Measurements from ENCODE around the gene AQP11.
"Not testable (repeated sequence)": the region's sequence is repeated elsewhere in the genome, so short reads cannot be mapped to it uniquely, and the experiment has no call there.

AQP11 gene

DNA sequence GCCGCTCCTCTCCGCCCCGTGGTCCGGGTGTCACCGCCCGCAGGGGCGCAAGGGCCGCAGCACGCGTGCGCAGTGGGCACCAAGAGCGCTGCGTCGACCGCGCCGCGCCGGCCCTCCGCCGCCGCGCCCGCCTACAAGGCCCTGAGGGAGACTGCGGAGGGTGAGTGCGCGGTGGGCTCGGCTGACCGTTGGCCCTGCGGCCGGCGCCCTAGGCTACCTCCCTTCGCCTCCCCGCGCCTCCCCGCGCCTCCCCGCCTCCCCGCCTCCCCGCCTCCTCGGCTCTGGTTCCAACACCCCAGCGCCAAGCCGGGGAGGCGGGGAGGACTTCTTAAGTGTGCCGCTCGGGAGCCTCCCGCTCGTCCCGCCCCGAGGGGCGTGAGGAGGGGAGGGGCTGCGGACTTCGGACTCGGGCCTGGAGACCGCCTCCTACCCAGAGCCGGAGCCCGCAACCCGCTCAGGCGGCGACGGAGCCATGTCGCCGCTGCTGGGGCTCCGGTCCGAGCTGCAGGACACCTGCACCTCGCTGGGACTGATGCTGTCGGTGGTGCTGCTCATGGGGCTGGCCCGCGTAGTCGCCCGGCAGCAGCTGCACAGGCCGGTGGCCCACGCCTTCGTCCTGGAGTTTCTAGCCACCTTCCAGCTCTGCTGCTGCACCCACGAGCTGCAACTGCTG lies at the start of gene AQP11:
AQP11 (plus strand) TSS at position 433 of the 673 bp plus-strand sequence; CDS start at position 473, 40 bp downstream.
- peak; percentile 69 for DNase-seq (ENCODE audit: low read depth)

- DNase-seq (ENCODE audit: low read depth): no peak
Measured at GRCh38 chr11:77542296-77542695, 47.5 kb upstream of the AQP11 start.

DNA sequence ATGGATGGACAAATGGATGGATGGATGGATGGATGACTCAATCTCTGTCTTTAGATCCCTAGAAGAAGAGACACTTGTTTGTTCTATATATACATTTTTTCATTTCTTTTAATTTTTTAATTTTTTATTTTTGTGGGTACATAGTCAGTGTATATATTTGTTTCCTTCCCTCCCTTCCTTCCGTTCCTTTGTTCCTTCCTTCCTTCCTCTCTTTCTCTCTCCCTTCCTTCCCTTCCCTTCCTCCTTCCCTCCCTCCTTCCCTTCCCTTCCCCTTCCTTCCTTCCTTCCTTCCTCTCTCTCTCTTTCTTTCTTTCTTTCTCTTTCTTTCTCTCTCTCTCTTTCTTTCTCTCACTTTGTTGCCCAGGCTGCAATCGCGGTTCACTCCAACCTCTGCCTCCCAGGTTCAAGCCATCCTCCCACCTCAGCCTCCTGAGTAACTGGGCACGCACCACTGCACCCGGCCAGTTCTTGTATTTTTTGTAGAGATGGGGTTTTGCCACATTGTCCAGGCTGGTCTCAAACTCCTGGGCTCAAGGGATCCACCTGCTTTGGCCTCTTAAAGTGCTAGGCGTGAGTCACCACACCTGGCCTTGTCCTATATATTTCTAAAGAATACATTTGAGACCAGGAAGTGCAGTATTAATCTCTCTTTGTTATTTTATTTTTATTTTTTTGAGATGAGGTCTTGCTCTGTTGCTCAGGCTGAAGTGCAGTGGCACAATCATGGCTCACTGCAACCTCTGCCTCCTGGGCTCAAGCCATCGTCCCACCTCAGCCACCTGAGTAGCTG lies 42.5 kb upstream of the AQP11 start:
- DNase-seq (ENCODE audit: low read depth): no peak

DNA sequence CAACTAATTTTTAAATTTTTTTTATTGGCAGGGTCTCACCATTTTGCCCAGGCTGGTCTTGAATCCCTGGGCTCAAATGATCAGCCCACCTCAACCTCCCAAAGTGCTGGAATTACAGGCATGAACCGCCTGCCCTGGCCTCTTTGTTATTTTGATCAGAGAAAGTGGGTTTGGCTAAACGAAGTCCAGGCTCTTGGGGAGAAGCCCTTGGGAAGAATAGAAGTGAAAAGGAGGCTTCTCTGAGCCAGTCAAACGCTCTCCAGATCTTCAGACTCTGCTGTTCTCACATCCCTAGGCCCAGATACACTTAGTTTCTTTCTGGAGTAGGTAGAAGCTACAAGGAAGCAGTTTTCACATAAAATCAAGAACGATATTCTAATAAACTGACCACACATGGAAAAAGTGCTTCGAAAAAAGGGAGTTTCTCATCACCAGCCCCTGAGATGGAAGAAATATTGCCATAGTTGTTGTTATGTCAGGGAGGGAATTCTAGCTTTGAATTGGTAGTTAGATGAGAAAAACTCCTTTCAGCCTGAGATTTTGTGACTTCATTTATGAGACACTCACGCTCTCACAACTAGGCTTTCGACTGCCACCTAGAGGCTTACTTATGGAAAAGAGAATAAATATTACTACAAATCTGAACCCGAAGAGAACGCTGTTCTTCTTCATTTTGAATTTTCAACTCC lies 41.7 kb upstream of the AQP11 start:
- DNase-seq (ENCODE audit: low read depth): peak; percentile 70

- no peak for DNase-seq (ENCODE audit: low read depth)
Measured at GRCh38 chr11:77548552-77549445, 41.0 kb upstream of the AQP11 start.

- DNase-seq (ENCODE audit: low read depth): not testable (repeated sequence)
Measured at GRCh38 chr11:77551426-77551825, 38.3 kb upstream of the AQP11 start.

DNA sequence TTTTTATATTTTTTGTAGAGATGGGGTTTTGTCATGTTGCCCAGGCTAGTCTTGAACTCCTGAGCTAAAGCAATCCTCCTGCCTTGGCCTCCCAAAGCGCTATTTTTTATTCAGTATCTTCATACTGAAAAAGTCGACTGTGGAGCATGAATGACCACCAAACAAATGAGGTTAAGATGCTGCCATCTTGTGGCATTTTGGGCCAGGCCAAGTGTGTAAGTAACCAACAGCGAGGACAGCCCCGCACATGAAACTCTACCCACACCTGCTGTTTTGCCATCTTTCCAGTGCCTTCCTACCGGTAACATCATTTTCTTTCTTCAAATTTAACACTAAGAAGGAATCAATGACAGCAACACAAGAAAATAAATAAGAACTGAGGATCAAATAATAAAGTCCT lies 32.2 kb upstream of the AQP11 start:
- DNase-seq (ENCODE audit: low read depth): no peak

- no peak for DNase-seq (ENCODE audit: low read depth)
Measured at GRCh38 chr11:77558380-77558779, 31.4 kb upstream of the AQP11 start.

DNA sequence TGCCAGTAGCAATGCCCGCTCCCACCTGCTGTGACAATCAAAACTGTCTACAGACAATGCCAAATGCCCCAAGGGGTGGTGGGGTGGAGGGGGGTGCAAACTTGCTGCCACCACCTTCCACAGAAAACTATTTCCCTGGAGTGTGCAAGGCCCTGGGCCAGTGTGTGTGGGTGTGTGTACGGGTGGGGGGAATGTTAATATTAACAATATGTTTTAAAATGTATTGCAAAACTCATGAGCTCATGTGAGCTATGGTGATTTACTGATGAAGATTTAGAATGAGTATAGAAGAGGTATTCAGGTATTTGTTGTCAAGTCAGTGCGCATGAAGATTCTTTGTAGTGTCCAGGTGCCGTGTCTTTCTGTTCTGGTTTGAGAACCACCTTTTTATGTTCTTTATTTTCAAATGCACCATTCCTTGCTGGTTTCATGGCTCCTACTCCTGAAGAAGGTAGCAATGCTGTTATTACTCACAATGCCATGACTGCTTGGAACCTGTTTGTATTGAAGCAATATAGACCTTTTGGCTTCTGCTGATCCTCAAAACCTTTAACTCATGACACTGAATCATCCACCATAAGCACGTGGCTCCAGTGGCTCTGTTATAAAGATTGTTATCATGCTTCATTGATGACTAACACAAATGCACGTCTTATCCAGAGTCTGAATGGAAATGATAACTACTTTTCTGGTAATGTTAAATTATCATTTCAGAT lies 29.9 kb upstream of the AQP11 start:
- DNase-seq (ENCODE audit: low read depth): peak; percentile 57

- DNase-seq (ENCODE audit: low read depth): no peak
Measured at GRCh38 chr11:77560605-77561004, 29.1 kb upstream of the AQP11 start.

DNA sequence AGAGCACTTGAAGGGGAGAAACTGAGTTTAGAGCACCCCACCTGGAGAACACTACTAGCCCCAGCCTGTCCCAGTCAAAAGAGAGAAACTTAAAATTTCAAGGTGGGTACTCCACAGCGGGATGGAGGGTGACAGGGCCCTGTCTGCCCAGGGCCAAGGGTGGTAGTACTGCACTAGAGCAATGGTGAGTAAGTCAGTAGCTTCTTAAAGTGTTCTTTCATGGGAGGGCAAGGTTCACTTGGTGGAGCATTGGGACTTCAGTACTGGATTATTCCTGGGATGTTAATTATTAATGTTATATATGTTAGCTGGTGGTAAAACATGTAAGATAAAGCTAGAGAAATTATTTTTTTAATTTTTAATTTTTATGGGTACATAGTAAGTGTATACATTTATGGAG lies 28.5 kb upstream of the AQP11 start:
- DNase-seq (ENCODE audit: low read depth): no peak

- no peak for DNase-seq (ENCODE audit: low read depth)
Measured at GRCh38 chr11:77568306-77568705, 21.4 kb upstream of the AQP11 start.

DNA sequence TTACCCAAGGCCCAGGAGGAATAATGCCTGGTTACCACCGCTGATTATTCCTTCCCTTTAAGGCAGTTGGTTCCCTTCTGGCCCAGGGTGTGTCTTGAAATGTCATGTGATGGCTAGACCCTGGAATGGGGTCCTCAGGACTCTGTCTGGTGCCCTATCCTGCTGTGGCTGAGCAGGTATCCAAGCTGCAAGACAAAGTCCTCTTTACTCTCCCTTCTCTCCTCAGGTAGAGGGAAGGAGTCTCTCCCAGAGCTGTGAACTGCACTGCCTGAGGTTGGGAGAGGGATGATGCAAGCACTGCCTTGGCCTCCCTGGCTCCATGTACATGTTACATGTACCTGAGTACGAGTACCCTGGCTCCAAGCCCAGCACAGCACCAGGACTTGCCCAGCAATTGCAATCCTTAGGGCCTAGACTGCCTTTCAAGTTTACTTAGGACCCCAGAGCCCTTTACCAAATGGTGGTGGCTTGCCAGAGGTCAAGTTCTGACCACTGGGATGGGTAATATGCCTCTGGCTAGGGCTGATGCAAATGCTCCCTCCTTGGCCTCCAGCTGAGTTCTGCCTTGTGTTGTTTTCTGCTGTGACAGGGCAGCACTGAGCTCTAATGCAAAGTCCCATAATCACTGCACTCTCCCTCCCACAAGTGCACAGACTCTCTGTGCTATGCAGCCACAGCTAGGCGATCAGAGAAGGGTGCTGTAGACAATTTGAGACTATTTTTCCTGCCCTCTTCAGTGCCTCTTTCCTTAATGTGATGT lies 20.7 kb upstream of the AQP11 start:
- DNase-seq (ENCODE audit: low read depth): no peak

DNA sequence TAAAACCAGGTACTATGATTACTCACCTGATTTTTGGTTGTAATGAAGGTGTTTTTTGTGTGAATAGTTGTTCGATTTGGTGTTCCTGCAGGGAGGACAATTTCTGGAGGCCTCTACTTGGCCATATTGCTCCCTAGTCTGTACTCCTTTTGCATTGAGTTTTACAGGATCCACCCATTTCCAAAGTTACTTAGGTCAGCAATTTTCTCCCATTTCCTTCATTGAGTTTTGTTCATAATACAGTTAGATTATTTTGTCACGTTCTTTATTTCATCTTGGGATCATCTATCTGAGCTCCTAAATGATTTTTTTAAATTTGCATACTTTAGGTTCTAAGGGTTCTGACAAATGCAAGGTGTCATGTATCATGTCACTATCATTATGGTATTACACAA lies 20.1 kb upstream of the AQP11 start:
- DNase-seq (ENCODE audit: low read depth): no peak

GRCh38 chr11:77570896-77571295 lies 18.9 kb upstream of the AQP11 start:
- not testable (repeated sequence) for DNase-seq (ENCODE audit: low read depth)

DNA sequence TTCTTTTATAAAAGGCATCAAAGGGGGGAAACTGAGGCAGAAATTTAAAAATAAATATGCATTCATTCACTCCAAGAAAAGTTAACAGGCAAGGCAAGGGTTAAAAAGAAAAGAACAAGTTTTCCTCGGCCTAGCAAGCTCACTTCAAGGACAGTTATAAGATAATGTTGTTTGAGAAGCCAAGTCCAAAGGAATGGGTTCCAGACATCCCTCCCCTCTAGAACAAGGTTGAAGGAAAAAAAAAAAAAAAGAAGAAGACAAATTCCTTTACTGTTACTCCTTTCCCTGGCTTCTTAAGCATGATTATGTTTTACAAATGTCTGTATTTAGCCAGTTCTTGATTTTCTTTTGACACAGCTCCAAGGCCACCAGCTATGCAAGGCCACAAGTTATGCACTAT lies 14.3 kb upstream of the AQP11 start:
- DNase-seq (ENCODE audit: low read depth): not testable (repeated sequence)

DNA sequence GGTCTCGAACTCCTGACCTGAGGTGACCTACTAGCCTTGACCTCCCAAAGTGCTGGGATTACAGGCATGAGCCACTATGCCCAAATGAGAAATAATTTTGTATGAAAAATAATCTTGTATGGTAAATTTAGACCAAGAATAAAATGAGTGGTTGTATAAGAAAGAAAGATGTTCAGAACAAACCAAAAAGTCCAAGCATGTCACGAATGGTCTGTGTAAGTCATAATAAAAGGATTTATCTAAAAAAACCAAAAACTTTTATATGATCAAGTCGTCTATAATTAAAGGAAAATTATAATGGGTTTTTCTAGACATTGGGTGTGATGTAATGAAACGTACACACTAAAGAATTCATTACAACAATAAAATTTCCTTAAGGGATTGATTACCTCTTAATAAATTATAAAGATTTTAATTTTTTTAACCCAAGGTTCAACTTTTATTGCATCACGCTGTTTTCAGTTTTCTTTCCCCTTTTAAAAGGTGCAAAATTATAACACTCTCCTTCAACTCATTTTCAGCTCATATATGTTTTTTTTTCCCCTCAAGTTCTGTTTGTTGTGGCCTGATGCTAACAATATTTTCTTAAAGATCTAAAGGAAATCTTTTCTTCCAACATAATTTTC lies 8.9 kb upstream of the AQP11 start:
- DNase-seq (ENCODE audit: low read depth): no peak

DNA sequence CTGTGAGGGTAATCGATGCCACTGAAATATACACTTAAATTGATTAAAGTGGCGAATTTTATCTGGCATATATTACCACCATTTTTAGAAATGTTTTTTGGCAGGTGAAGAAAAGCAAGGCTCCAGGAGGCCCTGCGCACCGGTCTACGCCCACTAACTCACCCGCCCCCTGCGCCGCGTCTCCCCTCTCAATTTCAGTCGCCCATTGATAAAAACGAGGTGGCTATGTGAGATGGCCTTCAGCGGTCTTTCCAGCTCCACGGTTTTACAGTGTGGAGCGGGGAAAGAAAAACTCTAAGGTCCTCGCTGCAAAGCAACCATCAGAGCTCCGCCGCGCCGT lies 602 bp upstream of the AQP11 start:
- no peak for DNase-seq (ENCODE audit: low read depth)

GRCh38 chr11:77590194-77590782 lies 535 bp downstream of the AQP11 start:
- no peak for DNase-seq (ENCODE audit: low read depth)

GRCh38 chr11:77592727-77593126 lies 3.0 kb downstream of the AQP11 start:
- no peak for DNase-seq (ENCODE audit: low read depth)

All from fibroblast of the conjunctiva (primary cell).